Mesodermal cell (in vitro differentiated cells): ENCODE results near the gene TFAM.

ENCODE experiments used
- H3K27ac ChIP-seq: 2 replicates; pipeline ENCODE4 v1.7.0; 2013; ENCODE audit warnings: mild to moderate bottlenecking, low read depth, low read length, moderate library complexity; ENCODE audit not compliant: severe bottlenecking
- H3K36me3 ChIP-seq: 2 replicates; pipeline ENCODE4 v1.7.1; 2013; ENCODE audit warnings: mild to moderate bottlenecking, low read length, moderate library complexity; ENCODE audit not compliant: control insufficient read depth, insufficient read depth
- H3K4me1 ChIP-seq: one replicate; pipeline ENCODE4 v1.7.1; 2013; ENCODE audit warnings: mild to moderate bottlenecking, low read length; ENCODE audit not compliant: insufficient read depth, control insufficient read depth, poor library complexity, severe bottlenecking
- H3K4me3 ChIP-seq: 2 replicates; pipeline ENCODE4 v1.7.0; 2013; ENCODE audit warnings: low read length, control low read depth, mild to moderate bottlenecking; ENCODE audit not compliant: insufficient read depth, poor library complexity, severe bottlenecking; ENCODE audit errors: extremely low read depth
- H3K9me3 ChIP-seq: 2 replicates; pipeline ENCODE4 v1.7.1; 2013; ENCODE audit warnings: mild to moderate bottlenecking, low read length, moderate library complexity; ENCODE audit not compliant: control insufficient read depth
- WGBS, 2 experiments: methylation state at CpG; one replicate each; pipeline ENCODE4 v1.1.5; 2013; ENCODE audit warnings: missing lambda C conversion rate in 2 of 2; ENCODE audit not compliant: insufficient coverage in 2 of 2; 5-methylcytosine and 5-hydroxymethylcytosine counted together

TFAM gene

DNA sequence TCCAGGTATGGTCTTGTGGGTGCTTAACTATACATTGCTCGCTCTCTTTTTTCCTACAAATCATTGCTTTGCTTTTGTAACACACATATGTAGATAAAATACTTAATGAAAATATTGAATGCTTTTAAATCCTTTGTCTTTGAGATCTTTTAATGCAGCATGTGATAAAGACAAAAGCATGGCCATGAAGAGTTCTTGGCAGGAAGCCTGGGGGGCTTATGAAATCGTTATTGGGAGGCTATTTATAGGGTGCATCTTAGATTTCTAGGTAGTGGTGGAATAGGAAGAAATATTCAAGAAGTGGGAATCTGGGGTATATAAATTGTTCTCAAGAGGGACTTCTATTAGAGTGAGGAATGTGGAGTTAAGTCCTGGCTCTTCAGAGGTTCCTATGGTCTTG is 28.5 kb upstream of the TFAM start:
- Histone ChIP-seq H3K36me3 (peaks cover 7% of the 10 kb centered on the region), H3K27ac (no peak overlapping the region), H3K9me3 (no peaks in the 10 kb centered on the region), H3K4me3 (no peak overlapping the region), H3K4me1 (no peaks in the 10 kb centered on the region)
- 82 to 100% methylated on average over 1 of the region's 2 CpGs for WGBS, 2 experiments

DNA sequence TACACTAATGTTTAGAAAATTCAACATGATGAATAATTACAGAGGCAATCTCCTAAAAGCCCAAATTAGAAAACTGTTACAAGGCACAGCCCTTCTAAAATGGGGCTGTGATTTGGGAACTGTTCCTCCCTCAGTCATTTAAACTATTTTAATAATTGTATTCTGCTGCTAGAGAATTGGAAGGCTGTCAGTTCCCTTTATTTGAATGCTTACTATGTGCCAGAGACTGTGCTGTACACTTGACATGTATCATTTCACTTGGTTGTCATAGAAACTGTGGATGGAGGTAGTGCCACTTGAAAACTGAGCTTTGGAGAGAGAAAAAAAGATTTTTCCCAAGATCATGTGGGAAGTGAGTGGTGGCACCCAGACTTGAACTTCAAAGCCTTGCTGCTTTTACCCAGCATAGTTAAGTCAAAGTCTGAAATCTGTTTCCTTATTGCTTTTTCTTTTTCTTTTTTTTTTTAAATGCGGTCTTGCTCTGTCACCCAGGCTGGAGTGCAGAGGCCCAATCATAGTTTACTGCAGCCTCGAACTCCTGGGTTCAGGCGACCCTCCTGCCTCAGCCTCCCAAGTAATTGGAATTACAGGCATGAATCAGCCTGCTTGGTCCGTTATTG is 26.8 kb upstream of the TFAM start:
- no peaks in the 10 kb centered on the region for H3K9me3 ChIP-seq
- H3K4me3 ChIP-seq: no peak overlapping the region
- H3K4me1 ChIP-seq: no peaks in the 10 kb centered on the region
- WGBS, 2 experiments: 79 to 91% methylated on average over 3 of the region's 4 CpGs
- H3K27ac ChIP-seq: no peak overlapping the region
- H3K36me3 ChIP-seq: peaks cover 7% of the 10 kb centered on the region

DNA sequence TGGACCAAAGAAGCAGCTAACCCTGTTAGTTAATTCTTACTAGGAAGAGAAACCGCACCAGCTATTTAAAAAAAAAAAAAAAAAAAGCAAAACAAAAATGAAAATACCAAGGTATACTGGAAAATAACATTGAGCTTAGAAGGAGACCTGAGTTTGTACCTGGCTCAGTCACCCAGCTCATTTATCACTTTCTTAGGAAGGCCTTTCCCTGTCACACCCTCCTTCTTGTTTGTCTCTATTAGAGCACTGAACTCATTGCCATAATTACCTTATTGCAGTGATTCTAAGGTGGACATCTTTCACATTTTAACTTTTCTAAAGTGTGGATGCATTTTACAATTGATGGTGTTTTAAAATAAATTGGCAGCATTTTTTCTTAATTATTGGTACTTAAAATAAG is 26.3 kb upstream of the TFAM start:
- no peak overlapping the region for H3K27ac ChIP-seq
- no peaks in the 10 kb centered on the region for H3K4me1 ChIP-seq
- no peaks in the 10 kb centered on the region for H3K9me3 ChIP-seq
- WGBS, 2 experiments: no CpG with 5 or more reads among the region's 1 CpG
- peaks cover 7% of the 10 kb centered on the region for H3K36me3 ChIP-seq
- no peak overlapping the region for H3K4me3 ChIP-seq

DNA sequence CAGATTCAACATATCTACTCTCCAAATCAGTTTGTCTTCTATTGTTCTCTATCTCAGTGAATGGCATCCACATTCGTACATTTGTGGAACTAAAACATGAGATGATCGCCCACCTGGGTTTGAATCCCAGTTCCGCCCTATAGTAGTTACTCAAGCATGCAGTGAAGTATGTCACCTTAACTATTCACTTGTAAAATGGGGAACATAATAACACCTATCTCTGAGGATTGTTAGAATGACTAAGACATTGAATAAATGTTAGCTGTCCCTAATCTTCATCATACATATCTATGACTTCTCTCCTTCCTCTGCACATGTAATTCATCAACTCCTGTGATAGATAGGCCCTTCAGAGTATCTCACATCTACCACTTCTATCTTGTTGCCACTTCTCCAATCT is 25.7 kb upstream of the TFAM start:
- peaks cover 7% of the 10 kb centered on the region for H3K36me3 ChIP-seq
- WGBS, 2 experiments: 92 to 100% methylated on average over 1 to 2 of the region's 3 CpGs
- no peaks in the 10 kb centered on the region for H3K4me1 ChIP-seq
- no peaks in the 10 kb centered on the region for H3K9me3 ChIP-seq
- H3K27ac ChIP-seq: no peak overlapping the region
- H3K4me3 ChIP-seq: no peak overlapping the region

DNA sequence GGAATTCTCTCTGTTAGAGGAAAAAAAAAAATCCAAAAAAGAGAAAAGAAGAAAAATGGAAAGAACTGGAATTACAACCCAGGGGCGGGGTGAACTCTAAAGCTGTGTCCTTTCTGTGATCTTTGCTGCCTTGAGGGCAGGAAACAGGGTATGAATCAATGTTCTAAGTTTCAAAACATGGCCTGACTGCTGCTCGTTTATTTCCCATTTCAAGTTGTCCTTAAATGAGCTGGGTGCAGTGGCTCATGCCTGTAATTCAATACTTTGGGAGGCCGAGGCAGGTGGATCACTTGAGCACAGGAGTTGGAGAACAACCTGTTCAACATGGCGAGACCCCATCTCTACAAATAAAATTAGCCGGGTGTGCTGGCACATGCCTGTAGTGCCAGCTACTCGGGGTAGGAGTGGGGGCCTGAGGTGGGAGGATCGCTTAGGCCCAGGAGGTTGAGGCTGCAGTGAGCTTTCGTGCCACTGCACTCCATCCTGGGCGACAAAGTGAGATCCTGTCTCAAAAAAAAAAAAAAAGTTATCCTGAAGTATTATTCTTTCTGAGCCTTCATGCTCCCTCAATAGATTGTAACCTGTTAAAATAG is 24.7 kb upstream of the TFAM start:
- WGBS, 2 experiments: 86 to 94% methylated on average over 7 to 8 of the region's 9 CpGs
- H3K36me3 ChIP-seq: peaks cover 7% of the 10 kb centered on the region
- no peaks in the 10 kb centered on the region for H3K4me1 ChIP-seq
- no peak overlapping the region for H3K4me3 ChIP-seq
- no peaks in the 10 kb centered on the region for H3K9me3 ChIP-seq
- H3K27ac ChIP-seq: no peak overlapping the region

DNA sequence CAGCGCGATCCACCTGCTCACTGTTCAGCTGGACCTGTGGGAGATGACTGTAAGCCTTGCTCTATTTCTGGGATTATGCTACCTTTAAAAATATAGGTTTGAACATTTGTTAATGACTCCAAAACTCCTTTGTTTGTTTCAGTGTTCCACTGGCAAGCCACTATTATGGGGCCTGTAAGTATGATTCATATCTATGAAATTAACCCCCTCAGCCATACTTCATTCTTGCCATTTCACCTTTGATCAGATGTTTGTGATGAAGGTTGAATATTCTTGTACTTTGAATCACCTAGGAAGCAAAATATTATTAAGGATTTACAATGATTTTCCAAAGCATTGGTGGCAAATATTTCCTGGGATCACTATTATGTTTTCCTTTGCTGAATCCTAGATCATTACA is 23.9 kb upstream of the TFAM start:
- Histone ChIP-seq H3K9me3 (no peaks in the 10 kb centered on the region), H3K4me3 (no peak overlapping the region), H3K36me3 (peaks cover 7% of the 10 kb centered on the region), H3K4me1 (no peaks in the 10 kb centered on the region), H3K27ac (no peak overlapping the region)
- WGBS, 2 experiments: no CpG with 5 or more reads among the region's 2 CpGs

DNA sequence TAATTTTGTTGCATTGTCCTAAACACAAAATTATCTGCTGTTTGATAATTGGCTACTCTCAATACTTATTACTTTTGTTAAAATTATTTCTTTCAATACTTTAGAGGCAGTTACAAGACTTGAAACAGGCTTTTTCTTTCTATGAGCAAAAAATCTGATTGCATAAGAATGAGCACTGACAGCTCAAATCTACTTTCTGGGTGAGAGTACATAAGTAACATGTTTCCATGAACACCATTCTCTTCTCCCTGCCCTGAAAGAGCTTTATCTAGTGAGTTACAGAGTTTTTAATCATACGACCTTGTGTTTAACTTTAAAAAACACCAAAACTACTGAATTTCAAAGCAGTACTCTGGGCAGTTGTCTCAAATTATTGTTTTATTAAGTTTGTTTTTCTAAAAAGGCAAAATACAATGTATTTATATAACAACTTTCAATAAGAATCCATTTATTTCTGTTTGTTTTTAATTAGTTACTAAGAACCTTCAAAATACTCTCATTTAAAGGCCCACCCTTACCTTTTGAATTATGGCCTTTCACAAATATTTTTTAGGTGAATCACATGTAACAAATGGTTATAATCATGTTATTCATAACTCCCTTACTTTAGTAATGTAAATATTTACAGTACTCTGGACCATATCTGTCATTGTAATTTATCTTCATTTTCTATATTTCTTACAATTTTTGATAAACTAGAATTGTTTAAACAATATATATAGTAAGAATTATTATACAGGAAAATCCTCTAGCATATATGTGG is 23.0 kb upstream of the TFAM start:
- peaks cover 7% of the 10 kb centered on the region for H3K36me3 ChIP-seq
- WGBS, 2 experiments: no CpG with 5 or more reads among the region's 1 CpG
- no peaks in the 10 kb centered on the region for H3K4me1 ChIP-seq
- H3K27ac ChIP-seq: no peak overlapping the region
- no peaks in the 10 kb centered on the region for H3K9me3 ChIP-seq
- H3K4me3 ChIP-seq: no peak overlapping the region

DNA sequence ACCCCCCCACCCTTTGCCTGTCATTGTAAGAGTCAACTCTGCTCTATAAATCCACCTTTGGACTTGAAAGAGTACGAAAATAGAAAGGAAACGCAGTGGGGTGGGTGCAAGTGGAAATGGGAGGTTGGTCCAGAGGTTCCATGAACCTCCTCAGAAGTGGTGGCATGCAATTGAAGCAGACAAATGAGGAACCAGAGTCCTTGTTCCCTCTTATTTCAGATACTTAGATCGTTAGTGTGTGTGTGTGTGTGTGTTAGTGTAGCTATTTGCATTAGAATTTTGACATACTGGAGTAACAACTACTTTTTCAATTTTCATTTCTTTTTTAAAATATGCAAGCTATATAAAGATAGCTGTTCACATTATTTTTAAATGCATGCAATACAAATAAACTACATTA is 18.1 kb upstream of the TFAM start:
- Histone ChIP-seq H3K9me3 (no peaks in the 10 kb centered on the region), H3K27ac (no peak overlapping the region), H3K4me3 (no peak overlapping the region), H3K36me3 (no peaks in the 10 kb centered on the region), H3K4me1 (no peaks in the 10 kb centered on the region)
- no CpG with 5 or more reads among the region's 3 CpGs for WGBS, 2 experiments

DNA sequence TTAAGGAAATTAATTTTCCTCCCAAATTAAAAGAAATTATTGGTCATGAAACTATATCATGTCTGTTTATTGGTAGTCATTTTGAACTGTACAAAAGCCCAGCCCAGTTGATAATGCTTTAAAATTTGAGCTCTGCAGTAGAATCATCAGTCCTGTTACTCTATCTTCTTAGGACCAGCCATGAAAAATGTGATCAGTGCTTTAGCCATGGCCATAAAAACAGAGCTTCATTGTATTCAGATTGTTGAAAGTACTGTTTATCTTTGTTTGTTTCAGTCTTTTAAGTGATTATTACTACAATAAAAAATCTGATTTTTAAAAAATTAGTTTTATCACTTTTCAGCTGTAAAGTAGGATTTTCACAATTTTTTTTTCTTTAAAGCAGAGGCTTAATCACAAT is 13.7 kb upstream of the TFAM start:
- Histone ChIP-seq H3K36me3 (no peaks in the 10 kb centered on the region), H3K27ac (no peak overlapping the region), H3K9me3 (no peaks in the 10 kb centered on the region), H3K4me1 (no peaks in the 10 kb centered on the region), H3K4me3 (no peak overlapping the region)

DNA sequence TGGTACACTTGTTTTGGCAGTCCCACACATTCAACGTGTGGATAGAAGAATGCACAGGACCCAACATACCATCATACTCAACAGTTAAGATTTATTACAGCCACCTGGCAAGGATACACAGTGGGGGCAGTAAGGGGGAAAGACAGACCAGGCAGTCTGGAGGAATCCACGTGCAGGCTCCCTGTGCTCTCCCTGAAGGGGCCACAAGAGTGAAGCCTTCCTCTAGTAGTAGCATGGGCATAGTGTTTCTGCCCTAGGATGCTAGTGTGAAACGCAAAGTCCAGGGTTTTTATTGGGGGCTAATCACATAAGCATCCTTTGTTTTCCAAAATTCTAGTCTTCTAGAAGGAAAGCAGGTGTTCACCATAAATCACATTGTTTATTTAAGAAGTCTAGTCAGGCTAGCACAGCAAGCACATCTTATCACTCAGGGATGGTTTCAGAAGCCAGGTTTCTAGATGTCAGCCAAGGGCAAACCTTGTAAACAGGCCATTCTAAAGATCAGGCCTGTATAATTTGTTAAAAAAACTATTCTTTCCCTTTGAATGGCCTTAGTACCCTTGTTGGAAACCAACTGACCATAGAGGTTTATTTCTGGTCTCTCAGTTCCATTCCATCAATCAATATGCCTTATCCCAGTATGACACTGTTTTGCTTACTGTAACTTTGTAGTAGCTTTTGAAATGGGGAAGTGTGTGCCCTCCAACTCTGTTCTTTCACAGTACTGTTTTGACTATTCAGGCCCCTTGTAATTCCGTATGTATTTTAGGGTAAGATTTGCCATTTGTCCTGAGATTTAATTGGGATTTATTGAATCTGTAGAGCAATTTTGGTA is 12.4 kb upstream of the TFAM start:
- 92 to 95% methylated on average over 2 of the region's 4 CpGs for WGBS, 2 experiments
- no peaks in the 10 kb centered on the region for H3K36me3 ChIP-seq
- H3K4me1 ChIP-seq: no peaks in the 10 kb centered on the region
- H3K4me3 ChIP-seq: no peak overlapping the region
- H3K9me3 ChIP-seq: no peaks in the 10 kb centered on the region
- no peak overlapping the region for H3K27ac ChIP-seq
